K562 (cell line): ENCODE results near the gene IRF1. TPM values are rescaled to one million over a fixed set of nuclear protein-coding genes. Genes with fewer than 3 reads are reported as not detected.

ENCODE experiments used
- ATF6 ChIP-seq: sonication (generic); formaldehyde crosslinking; IDR thresholded peaks from 2 replicates; pipeline ENCODE4 v1.4.0; 2020; ENCODE audit warnings: mild to moderate bottlenecking, missing genetic modification reagents
- CBX1 ChIP-seq: sonication (generic); IDR thresholded peaks from 2 replicates; pipeline ENCODE4 v1.6.1; 2016; ENCODE audit warnings: antibody characterized with exemption, low read depth, mild to moderate bottlenecking
- CXXC5 ChIP-seq: fragments of 250-450 bp; sonication (Bioruptor Pico); IDR thresholded peaks from 2 replicates; pipeline ENCODE4 v1.8.0; 2022; ENCODE audit warnings: inconsistent platforms, mild to moderate bottlenecking, moderate library complexity
- FOSL1 ChIP-seq: fragments of 200-800 bp; sonication (Bioruptor generic); conservative IDR thresholded peaks from 2 replicates; pipeline ENCODE4 v1.6.1; 2016; ENCODE audit warnings: missing genetic modification characterization, missing compliant biosample characterization
- FOXA1 ChIP-seq: fragments of 450-650 bp; IDR thresholded peaks from 2 replicates; pipeline ENCODE4 v1.6.1; 2016; ENCODE audit warnings: mild to moderate bottlenecking, borderline replicate concordance
- GABPB1 ChIP-seq: sonication (generic); formaldehyde crosslinking; IDR thresholded peaks from 2 replicates; pipeline ENCODE4 v1.8.0; 2022; ENCODE audit warnings: mild to moderate bottlenecking, missing genetic modification reagents
- NFE2L1 ChIP-seq: fragments of 450-650 bp; IDR thresholded peaks from 2 replicates; pipeline ENCODE4 v1.6.1; 2016; ENCODE audit warnings: missing genetic modification characterization, low read depth, mild to moderate bottlenecking, missing compliant biosample characterization, moderate library complexity, borderline replicate concordance
- NFIC ChIP-seq: fragments of 450-650 bp; IDR thresholded peaks from 2 replicates; pipeline ENCODE4 v1.6.1; 2017; ENCODE audit warnings: mild to moderate bottlenecking, inconsistent platforms
- PYGO2 ChIP-seq: fragments of 450-650 bp; IDR thresholded peaks from 2 replicates; pipeline ENCODE4 v1.6.1; 2016; ENCODE audit warnings: mild to moderate bottlenecking, missing genetic modification characterization, moderate library complexity, missing compliant biosample characterization
- RREB1 ChIP-seq: fragments of 250-450 bp; sonication (Bioruptor Pico); IDR thresholded peaks from 2 replicates; pipeline ENCODE4 v1.4.0; 2020
- RUNX1 ChIP-seq: sonication (generic); IDR thresholded peaks from 2 replicates; pipeline ENCODE4 v1.6.1; 2016; ENCODE audit warnings: antibody characterized with exemption, low read depth
- ZFPM2 ChIP-seq: fragments of 250-450 bp; sonication (Bioruptor Pico); IDR thresholded peaks from 2 replicates; pipeline ENCODE4 v1.5.1; 2022; ENCODE audit warnings: mild to moderate bottlenecking
- ZNF41 ChIP-seq: fragments of 250-450 bp; sonication (Bioruptor Pico); conservative IDR thresholded peaks from 2 replicates; pipeline ENCODE4 v1.4.0; 2020; ENCODE audit warnings: mild to moderate bottlenecking
- polyA plus RNA-seq, 8 experiments: library from polyadenylated mRNA; depleted of rRNA in 4 of 8; stranded (reverse) in 5 of 8; unstranded in 3 of 8; fragments of >200 nt; fragmentation: Nextera tagmentation in 2 of 8; fragmentation: Illumina TruSeq in 1 of 8; extraction: Ambion mirVana in 2 of 8; extraction: Trizol in 1 of 8; gene quantifications; 2 replicates each; pipeline versions ENCODE4 v1.2.1 to v1.2.3, GENCODE V29; 2011 to 2014; ENCODE audit warnings: inconsistent platforms in 1 of 8, missing spikeins in 1 of 8
- total RNA-seq, 7 experiments: library from RNA; depleted of rRNA in 6 of 7; stranded (reverse); fragments of >200 nt in 6 of 7; fragmentation: Illumina TruSeq in 2 of 7; extraction: Trizol in 2 of 7; gene quantifications; 2 replicates each; pipeline versions ENCODE4 v1.2.1 to v1.2.3, GENCODE V29; 2011 to 2021; ENCODE audit warnings: low replicate concordance in 1 of 7
- TF ChIP-seq, protein P1 (sequence below): sonication (generic); formaldehyde crosslinking; IDR thresholded peaks from 2 replicates; pipeline ENCODE4 v1.8.0; 2023; ENCODE audit warnings: mild to moderate bottlenecking, missing genetic modification reagents

IRF1 gene
- total and polyA plus RNA-seq, 9 of the 15 experiments (the other 6 are each of a cell fraction or from before 2014, with no cell fraction given): 1.1 to 12.3 (median 5.9) TPM

GRCh38 chr5:132459983-132460838 is 30.4 kb downstream of the IRF1 start (continued):
- TF ChIP-seq ATF6 (CRISPR knock-in tag): no peak
- TF ChIP-seq PYGO2: no peak
- no peak for TF ChIP-seq ZFPM2
- 0 out of 2 replicates have a peak, but pooled peaks have one; percentile 42 for TF ChIP-seq FOSL1
- TF ChIP-seq, protein P1, sequence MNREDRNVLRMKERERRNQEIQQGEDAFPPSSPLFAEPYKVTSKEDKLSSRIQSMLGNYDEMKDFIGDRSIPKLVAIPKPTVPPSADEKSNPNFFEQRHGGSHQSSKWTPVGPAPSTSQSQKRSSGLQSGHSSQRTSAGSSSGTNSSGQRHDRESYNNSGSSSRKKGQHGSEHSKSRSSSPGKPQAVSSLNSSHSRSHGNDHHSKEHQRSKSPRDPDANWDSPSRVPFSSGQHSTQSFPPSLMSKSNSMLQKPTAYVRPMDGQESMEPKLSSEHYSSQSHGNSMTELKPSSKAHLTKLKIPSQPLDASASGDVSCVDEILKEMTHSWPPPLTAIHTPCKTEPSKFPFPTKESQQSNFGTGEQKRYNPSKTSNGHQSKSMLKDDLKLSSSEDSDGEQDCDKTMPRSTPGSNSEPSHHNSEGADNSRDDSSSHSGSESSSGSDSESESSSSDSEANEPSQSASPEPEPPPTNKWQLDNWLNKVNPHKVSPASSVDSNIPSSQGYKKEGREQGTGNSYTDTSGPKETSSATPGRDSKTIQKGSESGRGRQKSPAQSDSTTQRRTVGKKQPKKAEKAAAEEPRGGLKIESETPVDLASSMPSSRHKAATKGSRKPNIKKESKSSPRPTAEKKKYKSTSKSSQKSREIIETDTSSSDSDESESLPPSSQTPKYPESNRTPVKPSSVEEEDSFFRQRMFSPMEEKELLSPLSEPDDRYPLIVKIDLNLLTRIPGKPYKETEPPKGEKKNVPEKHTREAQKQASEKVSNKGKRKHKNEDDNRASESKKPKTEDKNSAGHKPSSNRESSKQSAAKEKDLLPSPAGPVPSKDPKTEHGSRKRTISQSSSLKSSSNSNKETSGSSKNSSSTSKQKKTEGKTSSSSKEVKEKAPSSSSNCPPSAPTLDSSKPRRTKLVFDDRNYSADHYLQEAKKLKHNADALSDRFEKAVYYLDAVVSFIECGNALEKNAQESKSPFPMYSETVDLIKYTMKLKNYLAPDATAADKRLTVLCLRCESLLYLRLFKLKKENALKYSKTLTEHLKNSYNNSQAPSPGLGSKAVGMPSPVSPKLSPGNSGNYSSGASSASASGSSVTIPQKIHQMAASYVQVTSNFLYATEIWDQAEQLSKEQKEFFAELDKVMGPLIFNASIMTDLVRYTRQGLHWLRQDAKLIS (CRISPR knock-in tag): no peak
- TF ChIP-seq FOXA1: no peak
- TF ChIP-seq NFE2L1 (tag): peak; percentile 31; the same call in 1 of the 2 replicates
- TF ChIP-seq CBX1: no peak
- 0 out of 2 replicates have a peak, but pooled peaks have one; percentile 36 for TF ChIP-seq GABPB1 (CRISPR knock-in tag)
- TF ChIP-seq RUNX1: no peak
- no peak for TF ChIP-seq RREB1 (CRISPR knock-in tag)
- no peak for TF ChIP-seq CXXC5
- no peak for TF ChIP-seq ZNF41 (CRISPR knock-in tag)
- TF ChIP-seq NFIC: peak; percentile 49; the same call in 1 of the 2 replicates
